Tibial nerve (tissue), 3 donors: Measurements from ENCODE around the gene PARN.

Source experiments
- POLR2A ChIP-seq, 2 donors: fragments of 450-650 bp; IDR thresholded peaks; one replicate each; pipeline ENCODE4 v1.6.1; 2017; ENCODE audit warnings: antibody characterized with exemption in 2 of 2, mild to moderate bottlenecking in 2 of 2, moderate library complexity in 2 of 2
- TF ChIP-seq, protein P1 (sequence below), 5 experiments: fragments of 200-600 bp in 3 of 5; fragments of 450-650 bp in 2 of 5; sonication (generic) in 3 of 5; IDR thresholded peaks; one replicate each; pipeline ENCODE4 v1.5.1; 2016 to 2019; ENCODE audit warnings: antibody characterized with exemption in 5 of 5, mild to moderate bottlenecking in 3 of 5, moderate library complexity in 2 of 5

DNA sequence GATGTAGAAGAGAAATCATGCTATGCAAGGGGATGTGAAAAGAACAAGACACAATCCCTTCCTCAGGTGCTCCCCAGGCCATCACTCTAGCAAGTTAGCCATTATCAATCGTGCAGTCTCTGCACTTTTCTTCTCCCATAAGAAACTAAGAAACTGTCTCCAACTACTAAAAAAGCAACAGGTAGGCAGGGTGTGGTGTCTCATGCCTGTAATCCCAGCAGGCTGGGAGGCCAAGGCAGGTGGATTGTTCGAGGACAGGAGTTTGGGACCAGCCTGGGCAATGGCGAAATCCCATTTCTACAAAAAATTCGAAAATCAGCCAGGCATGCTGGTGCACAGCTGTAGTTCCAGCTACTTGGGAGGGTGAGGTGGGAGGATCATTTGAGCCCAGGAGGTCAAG is 13.8 kb downstream of the PARN start:
- TF ChIP-seq, protein P1, sequence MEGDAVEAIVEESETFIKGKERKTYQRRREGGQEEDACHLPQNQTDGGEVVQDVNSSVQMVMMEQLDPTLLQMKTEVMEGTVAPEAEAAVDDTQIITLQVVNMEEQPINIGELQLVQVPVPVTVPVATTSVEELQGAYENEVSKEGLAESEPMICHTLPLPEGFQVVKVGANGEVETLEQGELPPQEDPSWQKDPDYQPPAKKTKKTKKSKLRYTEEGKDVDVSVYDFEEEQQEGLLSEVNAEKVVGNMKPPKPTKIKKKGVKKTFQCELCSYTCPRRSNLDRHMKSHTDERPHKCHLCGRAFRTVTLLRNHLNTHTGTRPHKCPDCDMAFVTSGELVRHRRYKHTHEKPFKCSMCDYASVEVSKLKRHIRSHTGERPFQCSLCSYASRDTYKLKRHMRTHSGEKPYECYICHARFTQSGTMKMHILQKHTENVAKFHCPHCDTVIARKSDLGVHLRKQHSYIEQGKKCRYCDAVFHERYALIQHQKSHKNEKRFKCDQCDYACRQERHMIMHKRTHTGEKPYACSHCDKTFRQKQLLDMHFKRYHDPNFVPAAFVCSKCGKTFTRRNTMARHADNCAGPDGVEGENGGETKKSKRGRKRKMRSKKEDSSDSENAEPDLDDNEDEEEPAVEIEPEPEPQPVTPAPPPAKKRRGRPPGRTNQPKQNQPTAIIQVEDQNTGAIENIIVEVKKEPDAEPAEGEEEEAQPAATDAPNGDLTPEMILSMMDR (IDR thresholded peaks at IDR 0.05) = no peak
- TF ChIP-seq POLR2A (IDR thresholded peaks at IDR 0.05) = no peak
